Measurements from ENCODE around the gene NAV2. TPM values are rescaled to one million over a fixed set of nuclear protein-coding genes. Genes with fewer than 3 reads are reported as not detected.

NAV2 gene
- total RNA-seq, 1 experiment from 2014 or later, result 46.3 TPM

- Histone ChIP-seq H3K4me1 (ENCODE audit: insufficient read depth, low read length) (no peaks in the 10 kb centered on the region), H2AK5ac (ENCODE audit: insufficient read length, low read length) (no peak overlapping the region), H3K23ac (ENCODE audit: insufficient read length, low read depth, low read length) (no peak overlapping the region), H3K27ac (ENCODE audit: insufficient read length, low read depth, low read length) (no peak overlapping the region), H2BK20ac (ENCODE audit: low read depth, low read length, poor library complexity, severe bottlenecking) (no peak overlapping the region), H4K20me1 (ENCODE audit: control insufficient read depth, insufficient read depth, insufficient read length) (no peaks in the 10 kb centered on the region), H3T11ph (ENCODE audit: low read length) (no peak overlapping the region), H3K27me3 (ENCODE audit: insufficient read depth, low read length) (no peaks in the 10 kb centered on the region), H2AFZ (ENCODE audit: low read length) (no peak overlapping the region), H2BK15ac (ENCODE audit: low read depth, low read length) (no peak overlapping the region), H4K91ac (ENCODE audit: insufficient read length, low read depth, low read length) (no peak overlapping the region), H3K4me2 (ENCODE audit: insufficient read depth, insufficient read length, low read length) (no peak overlapping the region), H3K18ac (ENCODE audit: insufficient read length, low read depth, low read length) (no peak overlapping the region), H2BK5ac (ENCODE audit: insufficient read length, low read length) (no peak overlapping the region), H3K79me1 (ENCODE audit: insufficient read depth, low read depth, low read length, poor library complexity, severe bottlenecking) (no peaks in the 10 kb centered on the region), H3K79me2 (ENCODE audit: insufficient read depth, low read length) (no peaks in the 10 kb centered on the region), H3K23me2 (ENCODE audit: insufficient read length, low read depth, low read length, poor library complexity, severe bottlenecking) (no peaks in the 10 kb centered on the region), H4K5ac (ENCODE audit: insufficient read length, low read depth, low read length) (no peak overlapping the region), H3K56ac (ENCODE audit: insufficient read length, low read depth, low read length) (no peak overlapping the region), H2BK120ac (ENCODE audit: low read depth, low read length, poor library complexity, severe bottlenecking) (no peak overlapping the region), H3K9me3 (ENCODE audit: control insufficient read depth, low read depth, low read length) (no peaks in the 10 kb centered on the region), H3K14ac (ENCODE audit: insufficient read depth, low read length) (no peak overlapping the region), H4K8ac (replicated peaks; ENCODE audit: insufficient read length, low read depth, low read length) (no peak overlapping the region), H3K4ac (ENCODE audit: low read depth, low read length) (no peak overlapping the region), H2BK12ac (ENCODE audit: insufficient read length, low read depth, low read length) (no peak overlapping the region), H3K9ac (ENCODE audit: extremely low read depth, insufficient read length, low read length) (no peak overlapping the region)
- no peaks in the 10 kb centered on the region for H3K9me3 Mint-ChIP-seq
- TF ChIP-seq CTCF (conservative IDR thresholded peaks at IDR 0.05), result no peak
- DNase-seq, result no peak
- H3K36me3 Mint-ChIP-seq (ENCODE audit: insufficient read depth in 1 of 3, low read depth in 3 of 3), result peaks cover 42 to 71% (median 60%) of the 10 kb centered on the region in 3 experiments; a peak in 6 of 7 replicates
- no CpG with 5 or more reads among the region's 10 CpGs for WGBS (ENCODE audit: extremely low coverage, insufficient read length, low lambda C conversion rate)
- no peak overlapping the region for H3K4me3 Mint-ChIP-seq
- H3K4me1 Mint-ChIP-seq, result peaks cover 2 to 5% of the 10 kb centered on the region in 2 experiments; a peak in 3 of 4 replicates
- H3K27me3 Mint-ChIP-seq (ENCODE audit: low read depth), result no peaks in the 10 kb centered on the region
- no peak overlapping the region for H3K27ac Mint-ChIP-seq
Observed at GRCh38 chr11:20114588-20114987, 402.0 kb downstream of the NAV2 start.
